Stimulated activated naive CD8-positive, alpha-beta T cell treated with anti-CD3 and anti-CD28 coated beads, Interleukin-15, Interleukin-2, amounts not matched to agents 100 ng/mL and 50 ng/mL, for 24 hours (primary cell): ENCODE data around the gene SBSN.

Source experiments
- H3K27ac Mint-ChIP-seq: one replicate; pipeline ENCODE4 v1.8.0; 2021; ENCODE audit warnings: mild to moderate bottlenecking, mixed read lengths
- H3K27me3 Mint-ChIP-seq: one replicate; pipeline ENCODE4 v1.8.0; 2021; ENCODE audit warnings: mixed read lengths
- H3K36me3 Mint-ChIP-seq: one replicate; pipeline ENCODE4 v1.8.0; 2021; ENCODE audit warnings: low read depth, mixed read lengths
- H3K4me1 Mint-ChIP-seq: one replicate; pipeline ENCODE4 v1.8.0; 2021; ENCODE audit warnings: low read depth, mixed read lengths
- H3K4me3 Mint-ChIP-seq: one replicate; pipeline ENCODE4 v1.8.0; 2021; ENCODE audit warnings: mild to moderate bottlenecking, mixed read lengths
- H3K9me3 Mint-ChIP-seq: one replicate; pipeline ENCODE4 v1.8.0; 2021; ENCODE audit warnings: mixed read lengths

Gene SBSN

DNA sequence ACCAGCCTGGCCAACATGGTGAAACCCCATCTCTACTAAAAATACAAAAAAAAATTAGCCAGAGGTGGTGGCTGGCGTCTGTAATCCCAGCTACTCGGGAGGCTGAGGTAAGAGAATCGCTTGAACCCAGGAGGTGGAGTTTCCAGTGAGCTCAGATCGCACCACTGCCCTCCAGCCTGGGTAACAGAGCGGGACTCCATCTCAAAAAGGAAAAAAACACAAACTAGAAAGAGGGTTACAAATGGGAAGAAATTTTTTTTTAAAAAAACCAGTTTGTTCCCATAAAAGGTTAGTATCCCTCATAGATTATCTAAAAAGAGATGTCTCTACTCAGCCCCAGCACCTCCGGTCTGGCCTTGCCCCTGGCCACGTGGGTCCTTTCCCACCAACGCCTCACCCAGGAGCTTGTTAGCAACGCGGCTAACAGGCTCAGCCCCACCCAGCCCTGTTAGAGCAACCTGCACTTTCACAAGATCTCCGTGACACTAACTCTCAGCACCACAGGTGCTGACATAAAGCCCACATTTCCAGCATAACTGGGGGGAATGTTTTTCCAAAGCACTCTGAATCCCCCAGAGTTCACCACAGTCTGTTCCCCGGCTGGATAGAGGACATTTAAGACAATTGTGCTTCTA lies 19.0 kb downstream of the SBSN start:
- H3K27ac Mint-ChIP-seq, result no peak overlapping the region
- peaks cover 13% of the 10 kb centered on the region for H3K4me1 Mint-ChIP-seq
- no peaks in the 10 kb centered on the region for H3K9me3 Mint-ChIP-seq
- no peaks in the 10 kb centered on the region for H3K36me3 Mint-ChIP-seq
- peaks cover 42% of the 10 kb centered on the region for H3K27me3 Mint-ChIP-seq
- peak overlapping the region; percentile 63 for H3K4me3 Mint-ChIP-seq

DNA sequence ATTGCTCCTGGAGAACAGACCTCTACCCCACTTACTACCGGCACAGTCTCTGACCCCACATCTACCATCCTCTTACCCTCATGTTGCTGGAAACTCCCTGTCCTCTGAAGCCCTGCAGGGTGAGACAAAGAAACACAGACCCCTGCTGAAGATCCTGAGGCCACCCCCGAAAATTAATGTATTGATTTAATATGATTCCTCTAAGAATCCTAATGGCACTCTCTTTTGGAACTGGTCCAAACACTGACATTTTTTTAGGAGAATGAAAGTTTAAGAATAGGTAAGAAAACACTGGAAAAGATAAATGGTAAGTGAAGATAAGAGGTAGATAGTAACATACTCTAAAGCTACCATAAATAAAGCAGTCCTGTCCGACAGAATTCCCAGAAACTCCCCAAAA lies 20.0 kb downstream of the SBSN start:
- Mint-ChIP-seq H3K27ac (no peak overlapping the region), H3K27me3 (peaks cover 38% of the 10 kb centered on the region), H3K9me3 (no peaks in the 10 kb centered on the region), H3K36me3 (no peaks in the 10 kb centered on the region), H3K4me3 (no peak overlapping the region), H3K4me1 (peaks cover 13% of the 10 kb centered on the region)

DNA sequence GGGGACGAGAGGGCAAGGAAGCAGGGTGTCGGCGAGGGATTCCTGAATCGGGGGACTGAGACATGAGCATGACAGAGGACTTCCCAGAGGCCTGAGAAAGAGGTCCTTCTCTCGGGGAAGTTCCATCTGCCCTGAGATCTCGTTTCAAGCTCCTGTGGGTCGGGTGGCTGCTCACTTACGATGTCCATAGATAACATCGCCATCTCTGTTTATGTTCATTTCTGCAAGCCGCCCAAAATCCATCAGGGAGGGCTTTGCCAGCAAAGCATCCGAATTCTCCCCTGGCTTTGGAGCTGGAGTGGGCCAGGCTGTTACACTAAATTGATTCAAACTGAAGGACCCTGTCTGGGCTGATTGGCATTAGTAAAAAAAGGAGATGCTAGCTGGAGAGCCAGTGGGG lies 20.6 kb downstream of the SBSN start:
- no peak overlapping the region for H3K27ac Mint-ChIP-seq
- H3K4me3 Mint-ChIP-seq, result no peak overlapping the region
- no peaks in the 10 kb centered on the region for H3K36me3 Mint-ChIP-seq
- H3K4me1 Mint-ChIP-seq, result peaks cover 13% of the 10 kb centered on the region
- H3K9me3 Mint-ChIP-seq, result no peaks in the 10 kb centered on the region
- peaks cover 33% of the 10 kb centered on the region for H3K27me3 Mint-ChIP-seq

DNA sequence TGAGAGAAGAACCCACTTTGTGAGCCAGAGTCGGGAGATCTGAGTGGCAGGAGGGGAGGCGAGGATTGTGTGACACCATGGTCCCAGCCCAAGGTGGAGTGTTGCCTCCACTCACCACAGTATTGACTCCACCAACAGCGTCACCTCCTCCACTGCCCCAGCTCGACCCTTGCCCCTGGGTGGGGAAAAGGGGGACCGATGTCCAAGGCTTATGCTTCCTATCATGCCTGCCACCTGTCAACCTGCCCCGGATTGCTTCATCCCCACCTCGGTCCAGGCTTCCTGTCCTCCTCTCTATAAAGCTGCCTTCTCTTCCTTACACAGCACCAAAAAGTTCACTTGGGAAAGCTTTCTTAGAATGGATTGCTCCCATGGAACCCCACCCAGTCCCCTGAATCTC lies 22.1 kb downstream of the SBSN start:
- peaks cover 13% of the 10 kb centered on the region for H3K4me1 Mint-ChIP-seq
- no peaks in the 10 kb centered on the region for H3K9me3 Mint-ChIP-seq
- no peak overlapping the region for H3K4me3 Mint-ChIP-seq
- peaks cover 36% of the 10 kb centered on the region for H3K27me3 Mint-ChIP-seq
- H3K36me3 Mint-ChIP-seq, result no peaks in the 10 kb centered on the region
- no peak overlapping the region for H3K27ac Mint-ChIP-seq

DNA sequence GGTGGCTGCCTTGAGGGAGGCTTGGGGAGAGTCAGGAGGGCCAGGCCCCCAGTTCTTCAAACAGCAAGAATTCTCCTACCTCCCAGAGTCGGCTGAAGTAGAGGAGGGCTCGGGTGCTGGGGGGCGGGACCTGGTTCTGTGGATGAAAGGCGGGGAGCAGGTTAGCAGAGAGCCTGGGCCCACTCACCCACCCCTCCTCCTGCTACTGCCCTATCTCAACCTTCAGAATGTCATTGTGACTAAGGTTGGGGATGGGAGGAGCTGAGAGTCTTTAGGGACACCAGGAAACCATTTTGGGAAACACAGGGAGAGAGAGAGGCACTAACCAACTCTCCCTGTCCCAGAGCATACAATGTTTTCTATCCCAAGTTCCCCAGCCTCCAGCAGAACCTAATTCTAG lies 25.4 kb downstream of the SBSN start:
- Mint-ChIP-seq H3K9me3 (no peaks in the 10 kb centered on the region), H3K27me3 (peaks cover 13% of the 10 kb centered on the region), H3K36me3 (no peaks in the 10 kb centered on the region), H3K4me3 (no peak overlapping the region), H3K27ac (no peak overlapping the region), H3K4me1 (no peaks in the 10 kb centered on the region)

DNA sequence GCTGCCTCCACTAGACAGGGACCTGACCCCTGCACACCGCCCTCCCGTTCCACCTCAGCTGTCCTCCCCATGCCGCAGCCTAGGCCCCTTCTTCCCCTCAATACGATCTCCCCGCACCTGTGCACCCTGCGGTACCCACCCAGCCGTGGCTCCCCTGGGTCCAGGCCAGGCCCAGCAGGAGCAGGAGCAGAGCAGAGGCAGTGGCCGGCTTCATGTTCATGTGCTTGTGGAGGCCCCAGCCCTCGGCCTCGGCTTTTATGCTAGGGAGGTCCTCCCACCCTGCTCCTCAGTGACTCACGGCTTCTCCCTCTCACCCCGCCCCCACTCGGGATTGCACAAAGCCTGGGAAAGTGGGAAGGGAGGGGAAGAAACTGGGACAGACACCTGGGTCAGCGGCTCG lies 26.4 kb downstream of the SBSN start:
- H3K9me3 Mint-ChIP-seq, result no peaks in the 10 kb centered on the region
- H3K36me3 Mint-ChIP-seq, result no peaks in the 10 kb centered on the region
- H3K4me1 Mint-ChIP-seq, result no peaks in the 10 kb centered on the region
- no peak overlapping the region for H3K27ac Mint-ChIP-seq
- no peak overlapping the region for H3K4me3 Mint-ChIP-seq
- H3K27me3 Mint-ChIP-seq, result peaks cover 16% of the 10 kb centered on the region

DNA sequence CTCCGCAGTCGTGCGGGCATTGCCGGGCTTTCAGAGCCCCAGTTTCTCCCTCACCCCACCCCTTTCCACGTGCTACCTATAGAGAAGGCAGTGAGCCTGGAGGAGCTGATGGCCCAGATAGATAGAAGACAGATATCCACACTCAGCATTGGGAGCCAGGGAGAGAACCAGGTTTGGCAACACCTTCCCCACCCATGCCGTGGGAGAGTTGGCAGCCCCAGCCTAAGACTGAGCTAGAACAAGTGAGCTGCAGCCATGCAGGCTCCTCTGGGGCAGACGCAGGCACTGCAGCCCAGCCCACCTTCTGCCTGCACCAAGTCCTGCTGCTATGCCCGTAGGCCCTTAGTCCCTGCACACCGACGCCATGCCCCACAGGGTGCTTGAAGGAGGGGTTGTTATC lies 27.5 kb downstream of the SBSN start:
- H3K4me3 Mint-ChIP-seq, result no peak overlapping the region
- H3K36me3 Mint-ChIP-seq, result no peaks in the 10 kb centered on the region
- no peaks in the 10 kb centered on the region for H3K4me1 Mint-ChIP-seq
- H3K9me3 Mint-ChIP-seq, result no peaks in the 10 kb centered on the region
- H3K27ac Mint-ChIP-seq, result no peak overlapping the region
- peaks cover 14% of the 10 kb centered on the region for H3K27me3 Mint-ChIP-seq

DNA sequence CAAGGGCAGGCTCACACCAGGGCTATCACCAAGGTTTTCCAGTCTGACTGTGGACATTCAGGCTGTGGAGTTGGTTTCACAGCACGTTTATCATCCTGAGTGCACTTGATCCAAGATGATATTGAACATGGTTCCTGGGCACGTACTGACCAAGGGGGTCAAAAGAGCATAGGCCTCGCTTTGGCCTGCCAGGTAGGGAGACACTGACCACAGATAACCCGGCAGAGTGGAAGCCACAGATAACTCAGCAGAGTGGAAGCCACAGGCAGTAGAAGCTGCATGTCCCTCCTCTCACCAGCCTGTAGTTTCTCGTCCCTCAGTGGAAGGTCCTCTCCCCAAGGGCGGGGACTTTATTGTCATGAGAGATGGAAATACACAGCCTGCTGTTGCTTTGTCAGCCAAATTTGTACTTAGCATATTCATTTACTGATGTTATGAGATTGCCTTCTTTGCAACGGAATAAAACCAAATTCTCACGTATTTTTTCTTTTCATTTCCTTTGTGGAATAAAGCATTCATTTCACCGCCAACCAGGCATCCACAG lies 29.1 kb downstream of the SBSN start:
- Mint-ChIP-seq H3K36me3 (no peaks in the 10 kb centered on the region), H3K9me3 (no peaks in the 10 kb centered on the region), H3K27me3 (peaks cover 9% of the 10 kb centered on the region), H3K4me3 (no peak overlapping the region), H3K27ac (no peak overlapping the region), H3K4me1 (peaks cover 8% of the 10 kb centered on the region)

DNA sequence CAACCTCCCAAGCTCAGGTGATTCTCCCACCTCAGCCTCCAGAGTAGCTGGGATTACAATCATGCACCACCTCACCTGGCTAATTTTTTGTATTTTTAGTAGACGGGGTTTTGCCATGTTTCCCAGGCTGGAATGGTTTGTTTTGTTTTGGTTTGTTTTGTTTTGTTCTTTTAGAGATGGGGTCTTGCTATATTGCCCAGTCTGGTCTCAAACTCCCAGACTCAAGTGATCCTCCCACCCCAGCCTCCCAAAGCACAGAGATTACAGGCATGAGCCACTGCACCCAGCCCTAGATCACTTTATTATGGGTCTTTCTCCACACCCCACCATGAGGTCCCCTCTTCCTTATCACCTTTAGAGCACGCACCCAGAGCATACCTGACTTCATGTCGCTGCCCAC lies 29.9 kb downstream of the SBSN start:
- H3K4me3 Mint-ChIP-seq, result no peak overlapping the region
- H3K9me3 Mint-ChIP-seq, result no peaks in the 10 kb centered on the region
- no peak overlapping the region for H3K27ac Mint-ChIP-seq
- H3K27me3 Mint-ChIP-seq, result peaks cover 9% of the 10 kb centered on the region
- H3K4me1 Mint-ChIP-seq, result peaks cover 8% of the 10 kb centered on the region
- no peaks in the 10 kb centered on the region for H3K36me3 Mint-ChIP-seq

DNA sequence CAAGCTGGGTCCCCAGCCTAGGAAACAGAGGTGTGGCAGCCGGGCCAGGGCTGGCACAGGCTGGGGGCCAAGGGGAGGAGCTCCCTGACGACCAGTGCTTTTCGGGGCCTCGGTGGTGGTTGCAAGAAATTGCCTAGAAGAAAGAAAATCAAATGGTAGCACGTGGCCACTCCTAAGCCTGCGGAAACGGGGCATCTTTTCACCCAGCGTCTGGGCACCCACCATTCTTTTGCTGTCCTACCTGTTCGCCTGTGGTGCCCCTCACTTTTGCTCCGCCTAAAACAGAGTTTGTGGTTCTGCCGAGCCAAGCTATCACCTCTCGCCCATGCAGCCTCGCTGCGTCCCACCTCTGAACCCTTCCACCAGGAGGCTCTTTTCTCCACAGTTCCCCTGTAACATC lies 30.7 kb downstream of the SBSN start:
- H3K27me3 Mint-ChIP-seq, result peaks cover 9% of the 10 kb centered on the region
- no peak overlapping the region for H3K4me3 Mint-ChIP-seq
- H3K4me1 Mint-ChIP-seq, result peaks cover 8% of the 10 kb centered on the region
- H3K9me3 Mint-ChIP-seq, result no peaks in the 10 kb centered on the region
- H3K36me3 Mint-ChIP-seq, result no peaks in the 10 kb centered on the region
- no peak overlapping the region for H3K27ac Mint-ChIP-seq

DNA sequence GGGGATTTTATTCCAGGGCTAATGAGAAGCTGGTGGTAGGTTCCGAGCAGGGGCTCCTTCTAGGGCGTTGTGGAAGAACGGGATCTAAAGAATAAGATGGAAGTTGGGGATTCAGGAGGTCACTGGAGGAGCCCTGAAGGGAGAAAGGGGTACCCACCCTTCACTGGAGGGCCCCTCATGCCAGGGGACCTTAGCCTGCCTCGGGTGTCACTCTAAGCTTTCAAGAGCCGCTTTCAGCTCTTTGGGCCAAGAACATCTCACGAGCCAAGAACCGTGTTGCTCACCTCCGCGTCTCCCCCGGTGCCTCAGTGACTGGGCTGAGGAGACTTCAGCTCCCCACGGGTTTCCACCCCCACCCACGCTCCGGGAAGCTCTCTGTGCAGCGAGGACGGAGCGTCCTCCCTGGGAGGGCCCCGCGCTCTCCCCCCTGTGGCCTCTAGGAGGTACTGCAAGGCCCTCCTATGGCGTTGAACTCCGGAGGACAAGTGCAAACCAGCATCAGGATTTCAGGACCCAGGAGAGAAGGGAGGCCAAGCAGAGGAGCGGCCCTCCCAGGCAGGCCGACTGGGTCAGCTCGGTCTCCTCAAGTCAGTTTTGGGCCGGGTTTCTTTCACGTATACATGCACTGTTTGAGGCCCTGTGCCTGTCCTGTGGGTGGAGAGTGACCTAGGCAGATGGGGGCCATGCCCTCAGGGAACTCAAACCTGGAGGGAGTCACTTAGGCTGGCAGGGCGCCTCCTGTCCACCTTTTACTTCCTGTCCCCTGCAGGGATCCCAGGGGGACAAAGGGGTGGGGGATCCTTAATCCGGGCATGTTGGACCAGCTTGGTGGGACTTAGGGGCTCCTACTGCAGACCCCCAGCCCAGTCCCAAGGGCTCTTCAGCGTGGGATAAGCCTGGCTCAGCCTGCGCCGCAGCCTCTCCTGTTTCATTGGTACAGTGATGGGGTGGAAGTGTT lies 32.7 kb downstream of the SBSN start:
- H3K36me3 Mint-ChIP-seq, result no peaks in the 10 kb centered on the region
- H3K4me3 Mint-ChIP-seq, result no peak overlapping the region
- peaks cover 18% of the 10 kb centered on the region for H3K27me3 Mint-ChIP-seq
- no peak overlapping the region for H3K27ac Mint-ChIP-seq
- peaks cover 8% of the 10 kb centered on the region for H3K4me1 Mint-ChIP-seq
- no peaks in the 10 kb centered on the region for H3K9me3 Mint-ChIP-seq

DNA sequence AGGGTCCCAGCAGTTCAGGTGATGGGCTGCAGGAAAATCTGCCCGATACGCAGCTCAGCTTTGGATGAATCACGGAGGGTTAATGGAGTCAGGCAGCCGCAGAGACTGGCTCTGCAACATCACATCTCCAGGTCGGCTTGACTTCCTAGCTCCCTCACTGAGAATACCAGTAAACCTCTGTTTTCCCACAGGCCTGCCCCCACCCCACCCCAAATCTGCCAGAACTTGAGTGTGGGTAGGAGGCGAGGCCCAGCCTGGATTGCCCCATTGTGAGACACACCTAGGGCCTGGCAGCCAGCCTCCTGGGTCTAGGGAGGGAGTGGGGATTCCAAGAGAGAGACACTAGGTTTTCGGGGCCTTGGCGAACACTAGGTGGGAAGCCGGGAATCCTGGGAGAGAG lies 34.1 kb downstream of the SBSN start:
- H3K27ac Mint-ChIP-seq, result no peak overlapping the region
- peaks cover 18% of the 10 kb centered on the region for H3K27me3 Mint-ChIP-seq
- no peak overlapping the region for H3K4me3 Mint-ChIP-seq
- H3K4me1 Mint-ChIP-seq, result peaks cover 8% of the 10 kb centered on the region
- no peaks in the 10 kb centered on the region for H3K36me3 Mint-ChIP-seq
- H3K9me3 Mint-ChIP-seq, result no peaks in the 10 kb centered on the region

DNA sequence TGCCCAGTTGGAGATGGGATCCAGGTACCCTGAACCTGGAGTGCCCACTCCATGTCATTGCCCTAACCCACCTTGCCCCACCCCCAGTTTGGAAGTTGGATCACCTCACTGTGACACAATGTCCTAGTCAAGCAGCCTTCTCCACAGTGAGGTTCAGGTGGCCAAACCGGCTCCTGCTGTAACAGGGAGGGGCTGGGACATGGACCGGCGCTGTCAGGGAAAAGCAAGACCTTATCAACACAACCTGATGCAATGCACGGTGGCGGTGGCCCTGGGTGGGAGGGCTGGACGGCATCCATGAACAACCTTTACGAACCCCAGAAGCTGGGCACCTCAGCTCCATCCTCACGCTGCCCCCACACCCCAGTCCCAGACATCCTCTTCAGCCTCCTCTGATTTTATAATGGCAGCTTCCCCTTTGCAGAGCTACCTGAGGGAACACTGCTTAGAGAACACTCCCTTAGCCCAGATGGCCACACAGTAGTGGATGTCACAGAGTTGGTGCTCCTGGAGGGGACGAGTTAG lies 36.2 kb downstream of the SBSN start:
- Mint-ChIP-seq H3K9me3 (no peaks in the 10 kb centered on the region), H3K4me1 (peaks cover 16% of the 10 kb centered on the region), H3K36me3 (no peaks in the 10 kb centered on the region), H3K27ac (no peak overlapping the region), H3K4me3 (no peak overlapping the region), H3K27me3 (peaks cover 13% of the 10 kb centered on the region)

DNA sequence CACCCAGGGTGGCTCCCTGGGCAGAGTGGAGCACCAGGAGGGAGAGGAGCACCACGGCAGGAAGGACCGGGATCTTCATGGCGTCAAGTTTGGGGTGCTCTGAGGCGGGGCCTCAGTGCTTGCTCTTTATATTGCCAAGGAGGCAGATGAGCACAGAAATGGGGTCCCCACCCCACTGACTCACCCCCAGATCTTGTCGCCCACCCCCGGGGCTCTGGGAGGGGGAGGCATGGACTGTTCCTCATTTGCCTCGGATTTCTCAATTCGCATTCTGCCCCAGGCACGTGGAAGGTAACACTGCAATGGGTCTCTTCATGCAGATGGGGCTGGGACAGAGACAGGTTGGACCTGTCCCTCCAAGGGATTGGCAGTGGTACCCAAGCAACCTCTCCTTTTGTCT lies 37.7 kb downstream of the SBSN start, which contains the start of gene KRTDAP:
KRTDAP (minus strand) TSS at position 101 of the 400 bp plus-strand sequence; CDS start at position 79, 22 bp downstream.
- H3K36me3 Mint-ChIP-seq, result no peaks in the 10 kb centered on the region
- H3K27ac Mint-ChIP-seq, result no peak within 1 kb of the TSS
- H3K4me3 Mint-ChIP-seq, result no peak within 1 kb of the TSS
- H3K27me3 Mint-ChIP-seq, result peaks cover 13% of the 10 kb centered on the region
- H3K4me1 Mint-ChIP-seq, result peaks cover 13% of the 10 kb centered on the region
- no peaks in the 10 kb centered on the region for H3K9me3 Mint-ChIP-seq

DNA sequence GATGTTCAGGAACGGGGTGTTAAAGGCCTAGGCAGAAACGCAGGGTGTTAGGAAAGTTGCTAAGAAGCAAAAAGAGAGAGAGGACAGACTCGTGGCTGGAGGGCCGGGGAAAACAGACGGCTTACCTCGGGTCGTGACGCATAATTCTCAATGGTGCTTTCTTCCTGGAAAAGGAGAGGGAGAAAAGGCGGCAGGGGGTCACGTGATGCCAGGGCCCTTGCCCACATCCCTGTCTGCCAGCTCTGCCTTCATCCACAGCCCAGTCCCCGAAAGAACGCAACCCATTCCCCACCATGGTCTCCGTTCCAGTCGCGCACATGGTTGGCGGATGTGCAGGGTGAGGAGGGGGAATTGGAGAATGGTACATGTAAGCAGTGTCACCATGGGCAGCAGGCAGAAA lies 39.4 kb downstream of the SBSN start:
- peaks cover 19% of the 10 kb centered on the region for H3K4me1 Mint-ChIP-seq
- no peak overlapping the region for H3K4me3 Mint-ChIP-seq
- no peaks in the 10 kb centered on the region for H3K36me3 Mint-ChIP-seq
- no peaks in the 10 kb centered on the region for H3K9me3 Mint-ChIP-seq
- H3K27me3 Mint-ChIP-seq, result peaks cover 13% of the 10 kb centered on the region
- H3K27ac Mint-ChIP-seq, result no peak overlapping the region
